Heart left ventricle (tissue), 13 donors: ENCODE data around the gene AMOTL2.

Experiments
- POLR2A ChIP-seq, 2 donors: fragments of 450-650 bp; IDR thresholded peaks; one replicate each; pipeline ENCODE4 v1.6.1; 2017; ENCODE audit warnings: antibody characterized with exemption in 2 of 2, mild to moderate bottlenecking in 2 of 2, moderate library complexity in 2 of 2
- TF ChIP-seq, protein P1 (sequence below), 12 donors: fragments of 200-600 bp; sonication (generic) in 4 of 12; IDR thresholded peaks; one replicate each; pipeline versions ENCODE4 v1.5.0 to v1.8.0; 2018 to 2022; ENCODE audit warnings: antibody characterized with exemption in 12 of 12, mild to moderate bottlenecking in 5 of 12
- donor health status: ischemic (EF 13 %, LVEDD 7.1; RV severe dilation, severe dysfunction).
- donor health status: DM: no; HTN: yes; CAD: no.
- donor health status: DM: no; HTN: no; CAD: no.
- donor health status: ischemic (EF 25% LVEDD 6.9; RV normal size, moderate dysfunction).
- donor health status: ischemic (EF 25% LVEDD 5.7; RV mildly dilated, moderate dysfunction).
- donor health status: ischemic (EF 35%, LVEDD 5.7; RV mildly dilated, moderate dysfunction).
- donor health status: nonischemic (EF 11% LVEDD 7.7; RV severe dilation, severe dysfunction).
- donor health status: DM: yes; HTN: yes; CAD: no.
- donor health status: PGD.
- donor health status: ischemic (EF 29% LVEDD 5.4; RV normal size, mild dysfunction).
- donor health status: nonischemic (EF 23%, LVEDD 6.1; RV moderate dilation, normal function).

DNA sequence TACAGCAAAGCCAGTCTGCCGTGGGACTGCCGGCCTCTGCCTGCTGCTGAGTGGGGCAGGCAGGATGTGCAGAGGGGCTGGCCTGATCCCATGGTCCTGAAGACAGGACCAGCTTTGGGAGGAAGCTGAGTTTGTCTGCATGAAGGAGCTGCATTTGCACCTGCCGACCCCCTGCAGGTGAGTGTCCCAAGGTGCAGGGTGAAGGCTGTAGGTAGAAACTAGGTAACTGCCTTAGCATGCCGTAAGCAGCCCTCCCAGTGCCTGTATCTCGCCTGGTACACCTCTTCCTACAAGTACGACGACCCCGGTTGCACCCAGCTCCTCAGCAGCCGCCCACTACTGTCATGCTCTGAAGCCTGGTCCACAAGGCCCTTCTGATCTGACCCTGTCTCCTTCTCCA lies 34.9 kb downstream of the AMOTL2 start:
- TF ChIP-seq, protein P1, sequence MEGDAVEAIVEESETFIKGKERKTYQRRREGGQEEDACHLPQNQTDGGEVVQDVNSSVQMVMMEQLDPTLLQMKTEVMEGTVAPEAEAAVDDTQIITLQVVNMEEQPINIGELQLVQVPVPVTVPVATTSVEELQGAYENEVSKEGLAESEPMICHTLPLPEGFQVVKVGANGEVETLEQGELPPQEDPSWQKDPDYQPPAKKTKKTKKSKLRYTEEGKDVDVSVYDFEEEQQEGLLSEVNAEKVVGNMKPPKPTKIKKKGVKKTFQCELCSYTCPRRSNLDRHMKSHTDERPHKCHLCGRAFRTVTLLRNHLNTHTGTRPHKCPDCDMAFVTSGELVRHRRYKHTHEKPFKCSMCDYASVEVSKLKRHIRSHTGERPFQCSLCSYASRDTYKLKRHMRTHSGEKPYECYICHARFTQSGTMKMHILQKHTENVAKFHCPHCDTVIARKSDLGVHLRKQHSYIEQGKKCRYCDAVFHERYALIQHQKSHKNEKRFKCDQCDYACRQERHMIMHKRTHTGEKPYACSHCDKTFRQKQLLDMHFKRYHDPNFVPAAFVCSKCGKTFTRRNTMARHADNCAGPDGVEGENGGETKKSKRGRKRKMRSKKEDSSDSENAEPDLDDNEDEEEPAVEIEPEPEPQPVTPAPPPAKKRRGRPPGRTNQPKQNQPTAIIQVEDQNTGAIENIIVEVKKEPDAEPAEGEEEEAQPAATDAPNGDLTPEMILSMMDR (IDR thresholded peaks at IDR 0.05): no peak
- no peak for TF ChIP-seq POLR2A (IDR thresholded peaks at IDR 0.05)
